WTC11 (cell line): Measurements from ENCODE around the gene RRP12. TPM values are rescaled to one million over a fixed set of nuclear protein-coding genes. Genes with fewer than 3 reads are reported as not detected.

Source experiments
- ATAC-seq: fragments of 200-7000 bp; cut with Tn5 transposase; 2 replicates; pipeline ENCODE4 v1.10.0; 2021; ENCODE audit warnings: mild to moderate bottlenecking, moderate library complexity
- CTCF ChIA-PET: fragments of 300-600 bp; sonication (Branson Sonifier 250); formaldehyde crosslinking; loops from one replicate; lab custom pipeline; 2021; ENCODE audit warnings: antibody characterized with exemption; lab: Charles Lee
- POLR2A ChIA-PET: fragments of 350-600 bp; sonication (Branson Sonifier 250); formaldehyde crosslinking; loops from one replicate; lab custom pipeline; 2021; ENCODE audit warnings: antibody characterized with exemption; lab: Charles Lee
- DNase-seq: peaks from one replicate; pipeline ENCODE4 v3.0.0; 2021; ENCODE audit warnings: low spot score
- H3K27ac Mint-ChIP-seq: 2 replicates; pipeline ENCODE4 v1.8.0; 2021; ENCODE audit warnings: mixed read lengths
- H3K27me3 Mint-ChIP-seq: 2 replicates; pipeline ENCODE4 v1.8.0; 2021; ENCODE audit warnings: low read depth, mild to moderate bottlenecking, moderate library complexity, mixed read lengths
- H3K36me3 Mint-ChIP-seq: 2 replicates; pipeline ENCODE4 v1.8.0; 2021; ENCODE audit warnings: mixed read lengths
- H3K4me1 Mint-ChIP-seq: 2 replicates; pipeline ENCODE4 v1.8.0; 2022; ENCODE audit warnings: mixed read lengths
- H3K4me3 Mint-ChIP-seq: 2 replicates; pipeline ENCODE4 v1.8.0; 2021; ENCODE audit warnings: mild to moderate bottlenecking, moderate library complexity, mixed read lengths
- H3K9me3 Mint-ChIP-seq: 2 replicates; pipeline ENCODE4 v1.8.0; 2021; ENCODE audit warnings: mixed read lengths
- EMX1 ChIP-seq: fragments of 250-450 bp; sonication (Bioruptor Pico); IDR thresholded peaks from 2 replicates; pipeline ENCODE4 v1.8.0; 2021; ENCODE audit warnings: mild to moderate bottlenecking
- ETV6 ChIP-seq: sonication (generic); formaldehyde crosslinking; IDR thresholded peaks from 2 replicates; pipeline ENCODE4 v1.8.1; 2022; ENCODE audit warnings: mild to moderate bottlenecking, missing genetic modification reagents
- FOXP1 ChIP-seq: sonication (generic); formaldehyde crosslinking; IDR thresholded peaks from 2 replicates; pipeline ENCODE4 v1.8.0; 2022; ENCODE audit warnings: missing genetic modification reagents, mild to moderate bottlenecking, moderate library complexity, borderline replicate concordance
- GABPB1 ChIP-seq: sonication (generic); formaldehyde crosslinking; IDR thresholded peaks from 2 replicates; pipeline ENCODE4 v1.8.1; 2023; ENCODE audit warnings: mild to moderate bottlenecking, missing genetic modification reagents
- GTF2I ChIP-seq: fragments of 250-450 bp; sonication (Bioruptor Pico); conservative IDR thresholded peaks from 2 replicates; pipeline ENCODE4 v1.4.0; 2021; ENCODE audit warnings: mild to moderate bottlenecking
- NR1H2 ChIP-seq: sonication (generic); formaldehyde crosslinking; IDR thresholded peaks from 2 replicates; pipeline ENCODE4 v1.9.0; 2021; ENCODE audit warnings: mild to moderate bottlenecking, moderate library complexity, missing genetic modification reagents
- NR2C2 ChIP-seq: sonication (generic); formaldehyde crosslinking; IDR thresholded peaks from 2 replicates; pipeline ENCODE4 v1.8.0; 2022; ENCODE audit warnings: mild to moderate bottlenecking, missing genetic modification reagents
- NR3C1 ChIP-seq: sonication (generic); formaldehyde crosslinking; conservative IDR thresholded peaks from 2 replicates; pipeline ENCODE4 v1.8.1; 2023; ENCODE audit warnings: low read depth, mild to moderate bottlenecking, missing genetic modification reagents
- OVOL2 ChIP-seq: fragments of 250-450 bp; sonication (Bioruptor Pico); IDR thresholded peaks from 2 replicates; pipeline ENCODE4 v1.9.0; 2021; ENCODE audit warnings: mild to moderate bottlenecking, borderline replicate concordance
- PRRX2 ChIP-seq: fragments of 250-450 bp; sonication (Bioruptor Pico); IDR thresholded peaks from 2 replicates; pipeline ENCODE4 v1.8.0; 2021; ENCODE audit warnings: mild to moderate bottlenecking
- RELA ChIP-seq: sonication (generic); formaldehyde crosslinking; IDR thresholded peaks from 2 replicates; pipeline ENCODE4 v1.8.1; 2022; ENCODE audit warnings: missing genetic modification reagents, mild to moderate bottlenecking, borderline replicate concordance
- ZNF263 ChIP-seq: sonication (generic); formaldehyde crosslinking; IDR thresholded peaks from 2 replicates; pipeline ENCODE4 v1.8.1; 2022; ENCODE audit warnings: low read depth, mild to moderate bottlenecking, moderate library complexity, missing genetic modification reagents
- ZNF416 ChIP-seq: fragments of 250-450 bp; sonication (Bioruptor Pico); IDR thresholded peaks from 2 replicates; pipeline ENCODE4 v1.9.0; 2021; ENCODE audit warnings: mild to moderate bottlenecking, inconsistent platforms
- total RNA-seq: library from RNA; stranded (reverse); gene quantifications from 3 replicates; pipeline ENCODE4 v1.2.3, GENCODE V29; 2021
- TF ChIP-seq, protein P1 (sequence below): sonication (generic); formaldehyde crosslinking; IDR thresholded peaks from 2 replicates; pipeline ENCODE4 v1.8.0; 2023; ENCODE audit warnings: missing genetic modification reagents
- TF ChIP-seq, protein P2 (sequence below): sonication (generic); formaldehyde crosslinking; IDR thresholded peaks from 2 replicates; pipeline ENCODE4 v1.8.0; 2022; ENCODE audit warnings: mild to moderate bottlenecking, missing genetic modification reagents
- TF ChIP-seq, protein P3 (sequence below): fragments of 250-450 bp; sonication (Bioruptor Pico); IDR thresholded peaks from 2 replicates; pipeline ENCODE4 v2.1.2; 2022; ENCODE audit warnings: mild to moderate bottlenecking, moderate library complexity
- TF ChIP-seq, protein P4 (sequence below): sonication (generic); formaldehyde crosslinking; IDR thresholded peaks from 2 replicates; pipeline ENCODE4 v1.8.1; 2022; ENCODE audit warnings: mild to moderate bottlenecking, missing genetic modification reagents, moderate library complexity, borderline replicate concordance
- TF ChIP-seq, protein P5 (sequence below): sonication (generic); formaldehyde crosslinking; IDR thresholded peaks from 2 replicates; pipeline ENCODE4 v1.8.1; 2022; ENCODE audit warnings: low read depth, mild to moderate bottlenecking, moderate library complexity, missing genetic modification reagents, borderline replicate concordance
- TF ChIP-seq, protein P6 (sequence below): sonication (generic); formaldehyde crosslinking; IDR thresholded peaks from 2 replicates; pipeline ENCODE4 v1.8.1; 2023; ENCODE audit warnings: mild to moderate bottlenecking, missing genetic modification reagents
- TF ChIP-seq, protein P7 (sequence below): sonication (generic); formaldehyde crosslinking; IDR thresholded peaks from 2 replicates; pipeline ENCODE4 v1.8.0; 2023; ENCODE audit warnings: missing genetic modification reagents, mild to moderate bottlenecking, borderline replicate concordance

The RRP12 gene
- total RNA-seq, 1 experiment from 2014 or later, result 56.6 TPM

DNA sequence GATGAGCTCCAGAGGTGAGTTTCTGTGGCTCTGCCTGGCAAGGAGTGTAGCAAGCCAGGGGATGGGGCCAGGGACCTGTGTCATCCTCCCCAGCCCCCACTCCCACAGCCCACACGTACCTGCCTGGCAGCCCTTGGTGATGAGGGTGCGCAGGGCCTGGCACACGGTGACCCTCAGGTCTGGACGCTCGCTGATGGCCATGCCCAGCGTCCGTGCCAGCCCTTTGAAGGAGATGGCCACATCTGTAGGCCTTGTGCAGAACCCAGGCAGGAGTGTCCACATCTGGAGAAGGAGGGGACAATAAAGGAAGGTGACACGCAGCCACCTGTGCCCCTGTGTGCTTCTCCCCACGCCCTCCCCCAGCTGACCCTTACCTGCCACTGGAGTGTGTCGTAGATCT, 27.7 kb downstream of the RRP12 start:
- no peak for DNase-seq
- Mint-ChIP-seq H3K36me3 (peaks cover 54% of the 10 kb centered on the region), H3K9me3 (no peaks in the 10 kb centered on the region), H3K4me1 (no peaks in the 10 kb centered on the region), H3K4me3 (no peak overlapping the region), H3K27ac (no peak overlapping the region), H3K27me3 (no peaks in the 10 kb centered on the region)
- no peak for TF ChIP-seq PRRX2
- TF ChIP-seq, protein P1, sequence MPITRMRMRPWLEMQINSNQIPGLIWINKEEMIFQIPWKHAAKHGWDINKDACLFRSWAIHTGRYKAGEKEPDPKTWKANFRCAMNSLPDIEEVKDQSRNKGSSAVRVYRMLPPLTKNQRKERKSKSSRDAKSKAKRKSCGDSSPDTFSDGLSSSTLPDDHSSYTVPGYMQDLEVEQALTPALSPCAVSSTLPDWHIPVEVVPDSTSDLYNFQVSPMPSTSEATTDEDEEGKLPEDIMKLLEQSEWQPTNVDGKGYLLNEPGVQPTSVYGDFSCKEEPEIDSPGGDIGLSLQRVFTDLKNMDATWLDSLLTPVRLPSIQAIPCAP (CRISPR knock-in tag), result no peak
- TF ChIP-seq EMX1, result no peak
- TF ChIP-seq, protein P2, sequence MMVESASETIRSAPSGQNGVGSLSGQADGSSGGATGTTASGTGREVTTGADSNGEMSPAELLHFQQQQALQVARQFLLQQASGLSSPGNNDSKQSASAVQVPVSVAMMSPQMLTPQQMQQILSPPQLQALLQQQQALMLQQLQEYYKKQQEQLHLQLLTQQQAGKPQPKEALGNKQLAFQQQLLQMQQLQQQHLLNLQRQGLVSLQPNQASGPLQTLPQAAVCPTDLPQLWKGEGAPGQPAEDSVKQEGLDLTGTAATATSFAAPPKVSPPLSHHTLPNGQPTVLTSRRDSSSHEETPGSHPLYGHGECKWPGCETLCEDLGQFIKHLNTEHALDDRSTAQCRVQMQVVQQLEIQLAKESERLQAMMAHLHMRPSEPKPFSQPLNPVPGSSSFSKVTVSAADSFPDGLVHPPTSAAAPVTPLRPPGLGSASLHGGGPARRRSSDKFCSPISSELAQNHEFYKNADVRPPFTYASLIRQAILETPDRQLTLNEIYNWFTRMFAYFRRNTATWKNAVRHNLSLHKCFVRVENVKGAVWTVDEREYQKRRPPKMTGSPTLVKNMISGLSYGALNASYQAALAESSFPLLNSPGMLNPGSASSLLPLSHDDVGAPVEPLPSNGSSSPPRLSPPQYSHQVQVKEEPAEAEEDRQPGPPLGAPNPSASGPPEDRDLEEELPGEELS (CRISPR knock-in tag), result no peak
- no peak for TF ChIP-seq NR2C2
- TF ChIP-seq GABPB1 (CRISPR knock-in tag), result no peak
- no peak for TF ChIP-seq OVOL2
- TF ChIP-seq GTF2I, result no peak
- TF ChIP-seq RELA (CRISPR knock-in tag), result no peak
- TF ChIP-seq, protein P3, sequence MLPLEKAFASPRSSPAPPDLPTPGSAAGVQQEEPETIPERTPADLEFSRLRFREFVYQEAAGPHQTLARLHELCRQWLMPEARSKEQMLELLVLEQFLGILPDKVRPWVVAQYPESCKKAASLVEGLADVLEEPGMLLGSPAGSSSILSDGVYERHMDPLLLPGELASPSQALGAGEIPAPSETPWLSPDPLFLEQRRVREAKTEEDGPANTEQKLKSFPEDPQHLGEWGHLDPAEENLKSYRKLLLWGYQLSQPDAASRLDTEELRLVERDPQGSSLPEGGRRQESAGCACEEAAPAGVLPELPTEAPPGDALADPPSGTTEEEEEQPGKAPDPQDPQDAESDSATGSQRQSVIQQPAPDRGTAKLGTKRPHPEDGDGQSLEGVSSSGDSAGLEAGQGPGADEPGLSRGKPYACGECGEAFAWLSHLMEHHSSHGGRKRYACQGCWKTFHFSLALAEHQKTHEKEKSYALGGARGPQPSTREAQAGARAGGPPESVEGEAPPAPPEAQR (CRISPR knock-in tag), result no peak
- TF ChIP-seq, protein P4, sequence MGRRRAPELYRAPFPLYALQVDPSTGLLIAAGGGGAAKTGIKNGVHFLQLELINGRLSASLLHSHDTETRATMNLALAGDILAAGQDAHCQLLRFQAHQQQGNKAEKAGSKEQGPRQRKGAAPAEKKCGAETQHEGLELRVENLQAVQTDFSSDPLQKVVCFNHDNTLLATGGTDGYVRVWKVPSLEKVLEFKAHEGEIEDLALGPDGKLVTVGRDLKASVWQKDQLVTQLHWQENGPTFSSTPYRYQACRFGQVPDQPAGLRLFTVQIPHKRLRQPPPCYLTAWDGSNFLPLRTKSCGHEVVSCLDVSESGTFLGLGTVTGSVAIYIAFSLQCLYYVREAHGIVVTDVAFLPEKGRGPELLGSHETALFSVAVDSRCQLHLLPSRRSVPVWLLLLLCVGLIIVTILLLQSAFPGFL (CRISPR knock-in tag), result no peak
- no peak for TF ChIP-seq ZNF263 (CRISPR knock-in tag)
- TF ChIP-seq ZNF416, result no peak
- TF ChIP-seq, protein P5, sequence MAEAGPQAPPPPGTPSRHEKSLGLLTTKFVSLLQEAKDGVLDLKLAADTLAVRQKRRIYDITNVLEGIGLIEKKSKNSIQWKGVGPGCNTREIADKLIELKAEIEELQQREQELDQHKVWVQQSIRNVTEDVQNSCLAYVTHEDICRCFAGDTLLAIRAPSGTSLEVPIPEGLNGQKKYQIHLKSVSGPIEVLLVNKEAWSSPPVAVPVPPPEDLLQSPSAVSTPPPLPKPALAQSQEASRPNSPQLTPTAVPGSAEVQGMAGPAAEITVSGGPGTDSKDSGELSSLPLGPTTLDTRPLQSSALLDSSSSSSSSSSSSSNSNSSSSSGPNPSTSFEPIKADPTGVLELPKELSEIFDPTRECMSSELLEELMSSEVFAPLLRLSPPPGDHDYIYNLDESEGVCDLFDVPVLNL, result no peak
- TF ChIP-seq, protein P6, sequence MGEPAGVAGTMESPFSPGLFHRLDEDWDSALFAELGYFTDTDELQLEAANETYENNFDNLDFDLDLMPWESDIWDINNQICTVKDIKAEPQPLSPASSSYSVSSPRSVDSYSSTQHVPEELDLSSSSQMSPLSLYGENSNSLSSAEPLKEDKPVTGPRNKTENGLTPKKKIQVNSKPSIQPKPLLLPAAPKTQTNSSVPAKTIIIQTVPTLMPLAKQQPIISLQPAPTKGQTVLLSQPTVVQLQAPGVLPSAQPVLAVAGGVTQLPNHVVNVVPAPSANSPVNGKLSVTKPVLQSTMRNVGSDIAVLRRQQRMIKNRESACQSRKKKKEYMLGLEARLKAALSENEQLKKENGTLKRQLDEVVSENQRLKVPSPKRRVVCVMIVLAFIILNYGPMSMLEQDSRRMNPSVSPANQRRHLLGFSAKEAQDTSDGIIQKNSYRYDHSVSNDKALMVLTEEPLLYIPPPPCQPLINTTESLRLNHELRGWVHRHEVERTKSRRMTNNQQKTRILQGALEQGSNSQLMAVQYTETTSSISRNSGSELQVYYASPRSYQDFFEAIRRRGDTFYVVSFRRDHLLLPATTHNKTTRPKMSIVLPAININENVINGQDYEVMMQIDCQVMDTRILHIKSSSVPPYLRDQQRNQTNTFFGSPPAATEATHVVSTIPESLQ (CRISPR knock-in tag), result no peak
- TF ChIP-seq, protein P7, sequence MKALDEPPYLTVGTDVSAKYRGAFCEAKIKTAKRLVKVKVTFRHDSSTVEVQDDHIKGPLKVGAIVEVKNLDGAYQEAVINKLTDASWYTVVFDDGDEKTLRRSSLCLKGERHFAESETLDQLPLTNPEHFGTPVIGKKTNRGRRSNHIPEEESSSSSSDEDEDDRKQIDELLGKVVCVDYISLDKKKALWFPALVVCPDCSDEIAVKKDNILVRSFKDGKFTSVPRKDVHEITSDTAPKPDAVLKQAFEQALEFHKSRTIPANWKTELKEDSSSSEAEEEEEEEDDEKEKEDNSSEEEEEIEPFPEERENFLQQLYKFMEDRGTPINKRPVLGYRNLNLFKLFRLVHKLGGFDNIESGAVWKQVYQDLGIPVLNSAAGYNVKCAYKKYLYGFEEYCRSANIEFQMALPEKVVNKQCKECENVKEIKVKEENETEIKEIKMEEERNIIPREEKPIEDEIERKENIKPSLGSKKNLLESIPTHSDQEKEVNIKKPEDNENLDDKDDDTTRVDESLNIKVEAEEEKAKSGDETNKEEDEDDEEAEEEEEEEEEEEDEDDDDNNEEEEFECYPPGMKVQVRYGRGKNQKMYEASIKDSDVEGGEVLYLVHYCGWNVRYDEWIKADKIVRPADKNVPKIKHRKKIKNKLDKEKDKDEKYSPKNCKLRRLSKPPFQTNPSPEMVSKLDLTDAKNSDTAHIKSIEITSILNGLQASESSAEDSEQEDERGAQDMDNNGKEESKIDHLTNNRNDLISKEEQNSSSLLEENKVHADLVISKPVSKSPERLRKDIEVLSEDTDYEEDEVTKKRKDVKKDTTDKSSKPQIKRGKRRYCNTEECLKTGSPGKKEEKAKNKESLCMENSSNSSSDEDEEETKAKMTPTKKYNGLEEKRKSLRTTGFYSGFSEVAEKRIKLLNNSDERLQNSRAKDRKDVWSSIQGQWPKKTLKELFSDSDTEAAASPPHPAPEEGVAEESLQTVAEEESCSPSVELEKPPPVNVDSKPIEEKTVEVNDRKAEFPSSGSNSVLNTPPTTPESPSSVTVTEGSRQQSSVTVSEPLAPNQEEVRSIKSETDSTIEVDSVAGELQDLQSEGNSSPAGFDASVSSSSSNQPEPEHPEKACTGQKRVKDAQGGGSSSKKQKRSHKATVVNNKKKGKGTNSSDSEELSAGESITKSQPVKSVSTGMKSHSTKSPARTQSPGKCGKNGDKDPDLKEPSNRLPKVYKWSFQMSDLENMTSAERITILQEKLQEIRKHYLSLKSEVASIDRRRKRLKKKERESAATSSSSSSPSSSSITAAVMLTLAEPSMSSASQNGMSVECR, result no peak
- no peak for TF ChIP-seq FOXP1 (CRISPR knock-in tag)
- no peak for TF ChIP-seq NR1H2 (CRISPR knock-in tag)
- no peak for TF ChIP-seq ETV6
- no peak for TF ChIP-seq NR3C1 (CRISPR knock-in tag)
- POLR2A ChIA-PET, result no interaction called here
- CTCF ChIA-PET, result no interaction called here
- no peak for ATAC-seq
